Panc1 (cell line): ENCODE data around the gene PPM1L. TPM values are rescaled to one million over a fixed set of nuclear protein-coding genes. Genes with fewer than 3 reads are reported as not detected.
A peak's percentile ranks its signal among the peaks of the same experiment; 100 is the strongest.

Source experiments
- ATAC-seq: fragments of 200-7000 bp; cut with Tn5 transposase; 2 replicates; pipeline ENCODE4 v1.9.1; 2020; ENCODE audit warnings: mild to moderate bottlenecking, moderate library complexity
- BruUV-seq: library from RNA; stranded (reverse); fragments of 400-500 nt; replicated peaks from 2 replicates; lab custom pipeline; 2021; lab: Mats Ljungman, UMichigan
- CTCF ChIA-PET: fragments of 300-600 bp; sonication (Branson Sonifier 250); formaldehyde crosslinking; loops from one replicate; lab custom pipeline; 2022; ENCODE audit warnings: antibody characterized with exemption; lab: Charles Lee
- POLR2A ChIA-PET: fragments of 300-600 bp; sonication (Branson Sonifier 250); formaldehyde crosslinking; loops from one replicate; lab custom pipeline; 2022; ENCODE audit warnings: antibody characterized with exemption; lab: Charles Lee
- DNase-seq: peaks from one replicate; pipeline ENCODE4 v3.0.0-alpha.2; 2010; ENCODE audit warnings: low read depth, low spot score
- H3K27ac ChIP-seq: 2 replicates; pipeline ENCODE4 v1.5.1; 2011; ENCODE audit warnings: mild to moderate bottlenecking, low read length, inconsistent platforms
- H3K27me3 ChIP-seq: fragments of 200-500 bp; sonication (Bioruptor generic); 2 replicates; pipeline ENCODE4 v1.6.0; 2014; ENCODE audit warnings: low read length, inconsistent platforms; ENCODE audit not compliant: control insufficient read depth, insufficient read depth
- H3K36me3 ChIP-seq: fragments of 200-500 bp; sonication (Bioruptor generic); 2 replicates; pipeline ENCODE4 v1.5.1; 2014; ENCODE audit warnings: inconsistent platforms, mild to moderate bottlenecking, low read length, moderate library complexity; ENCODE audit not compliant: control insufficient read depth, insufficient read depth
- H3K4me1 ChIP-seq: 2 replicates; pipeline ENCODE4 v1.5.1; 2011; ENCODE audit warnings: inconsistent platforms, mild to moderate bottlenecking, low read length, moderate library complexity; ENCODE audit not compliant: control insufficient read depth, insufficient read depth
- H3K4me3 ChIP-seq, 2 experiments: 2 replicates each; pipeline ENCODE4 v1.5.1; 2011 to 2012; ENCODE audit warnings: low read depth in 2 of 2, low read length in 2 of 2, mild to moderate bottlenecking in 2 of 2, inconsistent platforms in 1 of 2, moderate library complexity in 1 of 2
- H3K9me3 ChIP-seq: fragments of 200-500 bp; sonication (Bioruptor generic); 2 replicates; pipeline ENCODE4 v1.5.1; 2014; ENCODE audit warnings: low read depth, mild to moderate bottlenecking, inconsistent platforms, low read length, moderate library complexity; ENCODE audit not compliant: control insufficient read depth, insufficient read depth
- POLR2AphosphoS5 ChIP-seq: IDR thresholded peaks from 2 replicates; pipeline ENCODE4 v1.6.1; 2012; ENCODE audit warnings: mild to moderate bottlenecking, low read depth, low read length, moderate library complexity
- SIN3A ChIP-seq: IDR thresholded peaks from 2 replicates; pipeline ENCODE4 v1.6.1; 2012; ENCODE audit warnings: low read depth, mild to moderate bottlenecking, low read length, moderate library complexity, borderline replicate concordance; ENCODE audit not compliant: insufficient read depth
- TCF7L2 ChIP-seq: IDR thresholded peaks from 2 replicates; pipeline ENCODE4 v1.6.1; 2011; ENCODE audit warnings: mild to moderate bottlenecking, low read depth, low read length, inconsistent platforms
- in situ Hi-C: cut with HindIII; loops from 2 replicates; pipeline ENCODE4 v1.10.0; 2016; ENCODE audit warnings: low sequenced_read_pairs, low pct_unique_long_range_greater_than_20kb
- intact Hi-C: fragments of 100-400 bp; cut with micrococcal nuclease; formaldehyde crosslinking; loops from one replicate; pipeline ENCODE4 v1.10.0; 2022; ENCODE audit not compliant: unreplicated experiment
- total RNA-seq: library from RNA; stranded (reverse); gene quantifications from one replicate; pipeline ENCODE4 v1.2.1, GENCODE V29; 2021; ENCODE audit not compliant: unreplicated experiment
- TF ChIP-seq, protein P1 (sequence below), 2 experiments: IDR thresholded peaks; 2 replicates each; pipeline ENCODE4 v1.6.1; 2011 to 2012; ENCODE audit warnings: low read depth in 2 of 2, control low read depth in 1 of 2, low read length in 1 of 2, mild to moderate bottlenecking in 1 of 2, moderate library complexity in 1 of 2; ENCODE audit not compliant: insufficient read depth in 1 of 2
- TF ChIP-seq, protein P2 (sequence below): fragments of 450-650 bp; IDR thresholded peaks from 2 replicates; pipeline ENCODE4 v1.5.1; 2017; ENCODE audit warnings: mild to moderate bottlenecking

PPM1L gene
- total RNA-seq, 1 experiment from 2014 or later, result 23.8 TPM

DNA sequence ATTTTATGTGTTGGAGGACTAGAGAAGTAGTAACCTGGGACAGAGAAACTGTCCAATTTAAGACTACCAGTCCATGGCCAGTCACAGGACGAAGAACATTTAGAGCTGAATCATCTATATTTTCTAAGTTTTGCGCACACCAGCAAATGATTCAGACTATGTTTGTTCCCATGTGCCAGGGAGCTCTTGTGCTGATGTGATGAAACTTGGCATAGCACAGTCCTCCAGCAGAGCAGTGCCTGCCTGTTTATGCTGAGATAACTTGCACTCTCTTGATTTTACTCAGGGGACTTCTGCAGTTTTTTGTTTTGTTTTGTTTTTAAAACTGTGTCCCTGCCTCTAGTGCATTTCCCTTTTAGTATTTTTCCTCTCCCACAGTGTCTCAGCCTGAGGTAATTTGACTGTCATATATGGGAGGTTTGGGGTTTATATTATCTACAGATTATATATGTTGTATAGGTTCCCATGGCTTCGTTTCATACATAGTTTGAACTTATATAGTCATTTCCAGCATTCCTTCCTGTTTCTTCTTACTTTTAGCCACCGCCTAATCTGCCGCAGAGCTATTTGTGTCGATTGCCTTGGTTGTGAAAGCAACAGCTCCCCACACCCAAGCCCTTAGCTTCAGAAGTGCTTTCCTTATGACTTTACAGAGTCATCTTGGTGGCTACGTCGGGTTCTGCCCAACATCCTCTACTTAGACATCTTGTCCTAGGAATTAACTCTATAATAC lies 45.5 kb downstream of the PPM1L start:
- CTCF ChIA-PET, result interaction anchor here (0.7 kb wide), 1 partner anchor 9 kb away, joined by 3 read pairs; no protein-coding TSS in a partner anchor
- DNase-seq, result no peak
- H3K27me3 ChIP-seq, result no peaks in the 10 kb centered on the region

DNA sequence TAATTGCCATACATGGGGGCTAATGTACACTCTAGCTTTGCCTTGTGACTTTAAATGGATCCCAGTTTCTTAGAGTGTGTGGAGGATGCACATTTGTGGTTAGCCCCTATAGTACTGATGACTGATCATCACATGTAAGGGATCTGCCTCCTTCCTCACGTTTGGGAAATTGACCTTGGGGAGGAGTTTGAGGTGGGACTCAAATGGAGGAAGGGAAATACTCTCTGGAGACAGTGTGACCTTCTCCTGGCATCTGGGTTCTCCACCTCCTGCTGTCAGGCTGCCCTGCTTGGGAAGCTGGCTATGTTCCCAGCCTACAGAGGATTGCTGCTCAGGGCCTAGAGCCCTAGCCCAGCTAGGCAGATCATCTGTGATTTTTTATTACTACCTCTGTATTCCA lies 48.7 kb downstream of the PPM1L start:
- peaks cover 24% of the 10 kb centered on the region for H3K4me1 ChIP-seq
- no peaks in the 10 kb centered on the region for H3K36me3 ChIP-seq
- TF ChIP-seq, protein P1, sequence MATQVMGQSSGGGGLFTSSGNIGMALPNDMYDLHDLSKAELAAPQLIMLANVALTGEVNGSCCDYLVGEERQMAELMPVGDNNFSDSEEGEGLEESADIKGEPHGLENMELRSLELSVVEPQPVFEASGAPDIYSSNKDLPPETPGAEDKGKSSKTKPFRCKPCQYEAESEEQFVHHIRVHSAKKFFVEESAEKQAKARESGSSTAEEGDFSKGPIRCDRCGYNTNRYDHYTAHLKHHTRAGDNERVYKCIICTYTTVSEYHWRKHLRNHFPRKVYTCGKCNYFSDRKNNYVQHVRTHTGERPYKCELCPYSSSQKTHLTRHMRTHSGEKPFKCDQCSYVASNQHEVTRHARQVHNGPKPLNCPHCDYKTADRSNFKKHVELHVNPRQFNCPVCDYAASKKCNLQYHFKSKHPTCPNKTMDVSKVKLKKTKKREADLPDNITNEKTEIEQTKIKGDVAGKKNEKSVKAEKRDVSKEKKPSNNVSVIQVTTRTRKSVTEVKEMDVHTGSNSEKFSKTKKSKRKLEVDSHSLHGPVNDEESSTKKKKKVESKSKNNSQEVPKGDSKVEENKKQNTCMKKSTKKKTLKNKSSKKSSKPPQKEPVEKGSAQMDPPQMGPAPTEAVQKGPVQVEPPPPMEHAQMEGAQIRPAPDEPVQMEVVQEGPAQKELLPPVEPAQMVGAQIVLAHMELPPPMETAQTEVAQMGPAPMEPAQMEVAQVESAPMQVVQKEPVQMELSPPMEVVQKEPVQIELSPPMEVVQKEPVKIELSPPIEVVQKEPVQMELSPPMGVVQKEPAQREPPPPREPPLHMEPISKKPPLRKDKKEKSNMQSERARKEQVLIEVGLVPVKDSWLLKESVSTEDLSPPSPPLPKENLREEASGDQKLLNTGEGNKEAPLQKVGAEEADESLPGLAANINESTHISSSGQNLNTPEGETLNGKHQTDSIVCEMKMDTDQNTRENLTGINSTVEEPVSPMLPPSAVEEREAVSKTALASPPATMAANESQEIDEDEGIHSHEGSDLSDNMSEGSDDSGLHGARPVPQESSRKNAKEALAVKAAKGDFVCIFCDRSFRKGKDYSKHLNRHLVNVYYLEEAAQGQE (IDR thresholded peaks at IDR 0.05; ENCODE audit: insufficient read depth in 1 of 2, low read depth in 2 of 2, low read length in 1 of 2), result no peak
- no peak for TF ChIP-seq POLR2AphosphoS5
- no peak for TF ChIP-seq SIN3A
- TF ChIP-seq TCF7L2, result no peak
- TF ChIP-seq, protein P2, sequence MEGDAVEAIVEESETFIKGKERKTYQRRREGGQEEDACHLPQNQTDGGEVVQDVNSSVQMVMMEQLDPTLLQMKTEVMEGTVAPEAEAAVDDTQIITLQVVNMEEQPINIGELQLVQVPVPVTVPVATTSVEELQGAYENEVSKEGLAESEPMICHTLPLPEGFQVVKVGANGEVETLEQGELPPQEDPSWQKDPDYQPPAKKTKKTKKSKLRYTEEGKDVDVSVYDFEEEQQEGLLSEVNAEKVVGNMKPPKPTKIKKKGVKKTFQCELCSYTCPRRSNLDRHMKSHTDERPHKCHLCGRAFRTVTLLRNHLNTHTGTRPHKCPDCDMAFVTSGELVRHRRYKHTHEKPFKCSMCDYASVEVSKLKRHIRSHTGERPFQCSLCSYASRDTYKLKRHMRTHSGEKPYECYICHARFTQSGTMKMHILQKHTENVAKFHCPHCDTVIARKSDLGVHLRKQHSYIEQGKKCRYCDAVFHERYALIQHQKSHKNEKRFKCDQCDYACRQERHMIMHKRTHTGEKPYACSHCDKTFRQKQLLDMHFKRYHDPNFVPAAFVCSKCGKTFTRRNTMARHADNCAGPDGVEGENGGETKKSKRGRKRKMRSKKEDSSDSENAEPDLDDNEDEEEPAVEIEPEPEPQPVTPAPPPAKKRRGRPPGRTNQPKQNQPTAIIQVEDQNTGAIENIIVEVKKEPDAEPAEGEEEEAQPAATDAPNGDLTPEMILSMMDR, result no peak
- H3K27ac ChIP-seq, result no peak overlapping the region
- in situ Hi-C loops, result no loop called here
- no peak for DNase-seq
- 0 out of 2 replicates have a peak, but pooled peaks have one; percentile 48 for ATAC-seq
- ChIA-PET POLR2A (no interaction called here), CTCF (no interaction called here)
- no peaks in the 10 kb centered on the region for H3K27me3 ChIP-seq
- intact Hi-C loops, result no loop called here
- H3K4me3 ChIP-seq, result no peak overlapping the region
- no TSS peak for BruUV-seq
- no peaks in the 10 kb centered on the region for H3K9me3 ChIP-seq

More for the DNA sequence above, 45.5 kb downstream of the PPM1L start:
- in situ Hi-C loops (no loop called here), intact Hi-C loops (no loop called here)
- H3K27ac ChIP-seq, result peak overlapping the region; percentile 60
- H3K9me3 ChIP-seq, result no peaks in the 10 kb centered on the region
- TF ChIP-seq, protein P1 (IDR thresholded peaks at IDR 0.05; ENCODE audit: insufficient read depth in 1 of 2, low read depth in 2 of 2, low read length in 1 of 2), result no peak
- TF ChIP-seq, protein P2, result no peak
- TF ChIP-seq SIN3A (no peak), POLR2AphosphoS5 (no peak), TCF7L2 (no peak)
- H3K4me3 ChIP-seq, result no peak overlapping the region
- peaks cover 18% of the 10 kb centered on the region for H3K4me1 ChIP-seq
- H3K36me3 ChIP-seq, result no peaks in the 10 kb centered on the region
- no TSS peak for BruUV-seq
- POLR2A ChIA-PET, result interaction anchor here (0.6 kb wide), 1 partner anchor 97 kb away, joined by 3 read pairs; no protein-coding TSS in a partner anchor
- peak; percentile 64 for ATAC-seq
